ENCODE measurements around the gene PCDHGC3. TPM values are rescaled to one million over a fixed set of nuclear protein-coding genes. Genes with fewer than 3 reads are reported as not detected.

The PCDHGC3 gene
- total RNA-seq, 1 donor from 2014 or later = not detected

GRCh38 chr5:141484641-141485311 lies 9.0 kb downstream of the PCDHGC3 start, which contains the start of gene PCDHGC4:
TSS of gene PCDHGC4 (plus strand) at chr5:141485030. CDS start at chr5:141485174, 144 bp downstream.
- intact Hi-C loops (cut with micrococcal nuclease) = loop anchor here (1.0 kb wide), 1 partner anchor 8 kb away; no protein-coding TSS in a partner anchor

- intact Hi-C loops (cut with micrococcal nuclease) = no loop called here
These were observed 9.7 kb downstream of the PCDHGC3 start for GRCh38 chr5:141485321-141486055.

- intact Hi-C loops (cut with micrococcal nuclease) = no loop called here
These were observed 10.3 kb downstream of the PCDHGC3 start for GRCh38 chr5:141486091-141486490.

DNA sequence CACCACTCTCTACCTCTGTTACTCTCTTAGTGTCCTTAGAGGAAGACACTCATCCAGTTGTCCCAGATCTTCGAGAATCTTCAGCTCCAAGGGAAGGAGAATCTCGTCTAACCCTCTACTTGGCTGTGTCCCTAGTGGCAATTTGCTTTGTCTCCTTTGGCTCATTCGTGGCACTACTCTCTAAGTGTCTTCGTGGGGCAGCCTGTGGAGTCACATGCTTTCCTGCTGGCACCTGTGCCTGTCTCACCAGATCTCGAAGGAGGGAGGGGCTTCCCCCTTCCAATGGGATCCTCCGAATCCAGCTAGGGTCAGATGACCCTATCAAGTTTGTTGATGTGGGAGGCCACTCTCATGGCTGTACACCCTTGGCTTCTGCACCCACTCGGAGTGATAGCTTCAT lies 11.4 kb downstream of the PCDHGC3 start:
- intact Hi-C loops (cut with micrococcal nuclease) = no loop called here

DNA sequence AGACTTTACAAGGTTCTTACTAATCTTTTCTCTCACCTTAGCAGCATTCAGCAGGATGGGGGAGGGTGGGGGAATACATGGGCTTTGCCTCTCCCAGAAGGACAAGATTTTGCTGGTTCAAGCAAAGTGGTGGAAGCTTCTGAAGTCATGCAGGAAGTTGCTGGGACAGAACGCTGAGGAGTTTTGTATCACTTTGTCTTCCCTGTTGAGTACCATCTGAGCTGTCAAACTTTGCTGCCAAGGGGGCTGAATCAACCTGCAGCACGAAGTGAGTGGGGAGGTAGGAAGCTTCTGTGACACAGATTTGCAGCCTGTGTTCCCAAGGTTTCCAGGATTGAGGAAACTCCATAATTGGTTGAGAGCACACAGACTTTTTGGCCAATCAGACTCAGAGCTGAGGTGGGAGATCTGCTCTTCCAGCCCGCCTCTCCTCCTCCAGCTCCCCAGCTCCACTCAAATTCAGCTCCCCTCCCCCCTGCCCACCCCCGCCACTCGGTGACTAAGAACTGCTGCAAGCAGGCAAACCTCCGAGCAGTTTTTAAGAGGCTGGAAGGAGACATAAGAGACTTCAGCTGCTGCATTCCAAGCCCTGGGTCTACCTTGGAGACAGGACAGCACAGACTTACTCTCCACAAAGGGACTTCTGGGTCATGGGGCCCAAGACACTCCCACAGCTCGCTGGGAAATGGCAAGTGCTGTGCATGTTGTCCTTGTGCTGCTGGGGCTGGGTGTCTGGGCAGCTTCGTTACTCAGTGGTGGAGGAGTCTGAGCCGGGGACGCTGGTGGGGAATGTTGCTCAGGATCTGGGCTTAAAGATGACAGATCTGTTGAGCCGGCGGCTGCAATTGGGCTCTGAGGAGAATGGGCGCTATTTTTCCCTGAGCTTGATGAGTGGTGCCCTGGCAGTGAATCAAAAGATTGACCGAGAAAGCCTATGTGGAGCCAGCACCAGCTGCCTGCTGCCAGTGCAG lies 13.1 kb downstream of the PCDHGC3 start, which contains the start of gene PCDHGC5:
Gene PCDHGC5 (plus strand): TSS at position 491 of the 971 bp plus-strand sequence. CDS start 160 bp downstream, at position 651.
- intact Hi-C loops (cut with micrococcal nuclease) = no loop called here

- intact Hi-C loops (cut with micrococcal nuclease) = no loop called here
These were observed 14.1 kb downstream of the PCDHGC3 start for GRCh38 chr5:141489841-141490240.

- intact Hi-C loops (cut with micrococcal nuclease) = no loop called here
These were observed 14.5 kb downstream of the PCDHGC3 start for GRCh38 chr5:141490271-141490670.

DNA sequence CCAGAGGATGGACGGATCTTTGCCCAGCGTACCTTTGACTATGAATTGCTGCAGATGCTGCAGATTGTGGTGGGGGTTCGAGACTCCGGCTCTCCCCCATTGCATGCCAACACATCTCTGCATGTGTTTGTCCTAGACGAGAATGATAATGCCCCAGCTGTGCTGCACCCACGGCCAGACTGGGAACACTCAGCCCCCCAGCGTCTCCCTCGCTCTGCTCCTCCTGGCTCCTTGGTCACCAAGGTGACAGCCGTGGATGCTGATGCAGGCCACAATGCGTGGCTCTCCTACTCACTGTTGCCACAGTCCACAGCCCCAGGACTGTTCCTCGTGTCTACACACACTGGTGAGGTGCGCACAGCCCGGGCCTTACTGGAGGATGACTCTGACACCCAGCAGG lies 15.0 kb downstream of the PCDHGC3 start:
- intact Hi-C loops (cut with micrococcal nuclease) = no loop called here

DNA sequence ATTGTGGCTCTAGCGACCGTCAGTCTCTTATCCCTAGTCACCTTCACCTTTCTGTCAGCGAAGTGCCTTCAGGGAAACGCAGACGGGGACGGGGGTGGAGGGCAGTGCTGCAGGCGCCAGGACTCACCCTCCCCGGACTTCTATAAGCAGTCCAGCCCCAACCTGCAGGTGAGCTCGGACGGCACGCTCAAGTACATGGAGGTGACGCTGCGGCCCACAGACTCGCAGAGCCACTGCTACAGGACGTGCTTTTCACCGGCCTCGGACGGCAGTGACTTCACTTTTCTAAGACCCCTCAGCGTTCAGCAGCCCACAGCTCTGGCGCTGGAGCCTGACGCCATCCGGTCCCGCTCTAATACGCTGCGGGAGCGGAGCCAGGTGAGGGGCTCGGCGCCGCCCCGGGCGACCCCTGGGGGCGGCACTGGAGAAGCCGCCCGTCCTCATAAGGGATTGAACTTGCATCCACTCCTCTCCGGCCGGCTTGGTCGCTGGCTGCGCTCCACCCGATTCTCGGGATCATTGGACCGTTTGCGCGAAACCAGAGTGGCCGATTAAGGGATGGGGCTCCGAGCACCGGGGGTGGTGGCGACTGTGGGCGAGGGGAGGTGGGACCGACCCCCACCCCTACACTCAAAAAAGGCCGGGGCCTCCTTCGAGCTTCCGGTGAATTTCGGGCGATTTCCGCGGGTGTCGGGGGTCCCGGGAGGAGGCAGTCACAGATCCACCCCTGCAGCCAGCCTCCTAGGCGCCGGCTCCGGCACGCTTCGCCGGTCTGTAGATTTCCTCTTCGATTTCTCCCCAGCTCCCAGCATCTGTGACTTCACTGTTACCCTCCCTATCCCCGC lies 15.8 kb downstream of the PCDHGC3 start:
- intact Hi-C loops (cut with micrococcal nuclease) = no loop called here

DNA sequence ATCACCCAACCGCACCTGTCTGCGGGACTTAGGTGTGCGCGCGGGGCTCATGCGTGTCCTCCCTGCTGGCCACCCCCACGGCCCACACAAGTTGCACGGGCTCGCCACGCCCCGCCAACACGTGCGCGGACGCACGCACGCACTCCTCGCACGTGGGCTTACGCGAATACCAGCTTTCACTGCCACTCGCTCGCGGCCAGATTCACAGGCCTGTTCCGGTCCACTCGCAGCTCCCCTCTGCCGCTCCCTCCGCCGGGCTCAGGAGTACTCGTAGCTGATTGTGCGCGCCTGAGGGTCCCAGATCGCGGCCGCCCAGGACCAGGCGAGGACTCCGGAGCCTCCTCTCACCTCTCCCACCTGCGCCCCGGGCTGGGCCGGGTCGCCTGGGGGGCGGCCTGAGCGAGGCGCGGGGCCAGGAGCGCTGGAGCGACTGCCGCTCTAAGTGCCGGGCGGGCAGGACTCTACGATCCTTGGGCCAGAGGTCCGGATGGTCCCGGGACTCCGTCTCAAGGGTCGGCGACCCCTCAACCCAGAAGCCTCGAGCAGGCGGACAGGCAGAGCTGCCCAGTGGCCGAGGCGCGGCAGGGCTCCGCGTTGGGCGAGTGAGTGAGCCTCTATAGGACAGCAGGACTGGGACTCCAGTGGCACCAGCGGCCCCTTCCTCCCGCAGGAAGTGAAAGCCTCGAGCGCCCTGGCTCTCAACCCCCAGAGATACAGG lies 16.6 kb downstream of the PCDHGC3 start:
- intact Hi-C loops (cut with micrococcal nuclease) = no loop called here

DNA sequence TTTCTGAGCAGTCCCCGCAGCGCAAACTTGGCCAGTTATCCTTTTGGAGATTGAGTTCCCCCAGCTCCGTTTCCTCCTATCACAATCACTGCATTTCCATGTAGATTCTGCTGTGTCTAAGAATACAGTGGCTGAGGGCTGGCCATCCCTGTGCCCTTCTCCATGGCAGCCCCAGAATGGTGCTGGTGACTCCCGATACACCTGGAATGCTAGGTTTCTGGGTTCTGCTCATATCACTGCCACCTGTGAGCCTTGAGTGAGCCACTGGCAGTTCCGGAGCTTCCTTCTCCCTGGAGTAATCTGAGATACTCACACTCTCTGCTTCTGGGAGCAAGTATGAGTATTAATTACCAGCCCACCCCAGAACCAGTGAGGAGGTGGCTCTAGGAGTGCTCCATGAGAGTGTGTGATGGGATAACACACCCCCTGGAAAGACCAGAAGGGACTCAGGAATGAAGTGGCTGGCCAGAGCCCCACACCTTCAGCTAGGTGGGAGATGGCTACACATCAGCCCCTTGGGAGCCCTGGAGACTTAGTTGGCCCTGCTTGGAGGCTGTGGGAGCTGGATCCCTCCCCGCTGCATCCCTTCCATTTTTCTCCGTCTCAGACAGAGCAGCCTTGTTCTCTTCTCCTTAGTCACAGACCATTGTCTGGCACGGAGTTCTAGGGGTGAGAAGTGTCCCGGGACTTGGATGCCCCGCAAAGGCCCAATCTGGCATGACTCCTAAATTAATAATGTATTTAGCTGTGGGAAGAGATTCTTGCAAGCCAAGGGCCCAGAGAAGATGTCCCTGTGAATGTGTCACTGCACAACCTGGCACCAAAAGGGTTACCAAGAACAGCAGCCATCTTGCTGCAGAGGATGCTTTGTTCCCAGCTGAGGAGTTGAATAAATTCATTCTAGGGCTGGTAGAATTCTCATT lies 18.0 kb downstream of the PCDHGC3 start:
- intact Hi-C loops (cut with micrococcal nuclease) = no loop called here

GRCh38 chr5:141494761-141495452 lies 19.1 kb downstream of the PCDHGC3 start:
- intact Hi-C loops (cut with micrococcal nuclease) = no loop called here

DNA sequence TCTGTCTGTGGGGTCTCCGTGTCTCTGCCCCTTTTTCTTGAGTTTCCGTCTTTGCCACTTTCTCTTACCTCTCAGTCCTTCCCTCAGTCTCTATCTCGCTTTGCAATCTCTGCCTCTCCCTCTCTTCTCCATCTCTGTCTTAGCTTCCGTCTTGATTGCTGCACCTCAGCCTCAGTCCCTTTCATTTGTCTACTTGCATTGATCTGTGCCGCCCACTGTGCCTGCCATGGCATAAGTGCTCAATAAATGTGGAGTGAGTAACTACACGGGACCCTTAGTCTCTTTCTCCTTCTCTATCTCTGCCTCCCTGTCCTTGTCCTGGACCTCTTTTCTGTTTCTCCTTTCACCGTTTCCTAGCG lies 19.7 kb downstream of the PCDHGC3 start:
- intact Hi-C loops (cut with micrococcal nuclease) = no loop called here

DNA sequence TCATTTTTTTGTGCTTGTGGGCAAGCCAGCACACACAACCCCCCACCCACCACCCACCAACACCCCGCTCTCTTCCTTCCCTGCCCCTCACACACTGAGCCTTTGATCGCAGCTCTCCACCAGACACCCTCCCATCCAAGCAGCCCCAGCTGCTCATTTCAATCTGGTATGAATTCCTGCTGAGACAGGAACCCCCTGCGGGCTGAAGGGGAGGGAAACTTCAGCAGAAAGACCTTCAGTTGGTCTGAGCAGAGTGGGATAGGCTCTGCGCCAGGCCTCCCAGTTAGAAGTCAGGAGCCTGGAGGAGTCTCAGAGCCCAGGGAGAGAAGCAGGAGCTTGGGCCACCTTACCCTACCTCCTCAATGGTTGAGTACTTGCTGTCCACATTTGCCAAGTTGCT lies 20.3 kb downstream of the PCDHGC3 start:
- intact Hi-C loops (cut with micrococcal nuclease) = no loop called here

GRCh38 chr5:141501761-141502160 lies 26.0 kb downstream of the PCDHGC3 start:
- intact Hi-C loops (cut with micrococcal nuclease) = no loop called here

GRCh38 chr5:141503681-141504080 lies 27.9 kb downstream of the PCDHGC3 start:
- intact Hi-C loops (cut with micrococcal nuclease) = no loop called here

DNA sequence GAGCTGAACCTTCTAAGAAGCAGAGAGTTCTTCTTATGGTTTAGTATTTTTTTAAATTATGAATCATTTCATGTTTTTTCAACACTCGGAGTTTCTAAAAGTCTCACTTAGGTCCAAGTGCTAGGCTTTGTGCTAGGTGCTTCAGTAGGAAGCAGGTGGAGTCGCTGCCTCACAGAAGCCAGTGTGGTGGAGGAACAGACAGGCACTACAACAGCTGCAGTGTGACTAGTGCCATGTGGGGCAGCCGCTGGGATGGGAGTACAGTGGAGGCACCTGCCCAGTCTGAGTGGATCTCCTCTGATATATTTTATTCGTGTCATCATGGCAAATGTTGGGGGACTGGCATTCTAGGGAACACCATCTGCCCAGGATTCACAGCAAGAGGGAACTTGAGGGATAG lies 28.4 kb downstream of the PCDHGC3 start:
- intact Hi-C loops (cut with micrococcal nuclease) = no loop called here

Measured in T-helper 1 cell treated with Interleukin-12 subunit alpha and Interleukin-12 subunit beta and Interleukin-4 antibody, amounts not matched to agents 30 ng/mL and 1 ng/mL, for 36 hours (primary cell).